NCI-H526 (cell line): Measurements from ENCODE around the gene MEPCE.

Source experiments
- DNase-seq, 2 experiments: peaks; one replicate each; lab custom pipeline; 2025; lab: John Stamatoyannopoulos, UW

The MEPCE gene

DNA sequence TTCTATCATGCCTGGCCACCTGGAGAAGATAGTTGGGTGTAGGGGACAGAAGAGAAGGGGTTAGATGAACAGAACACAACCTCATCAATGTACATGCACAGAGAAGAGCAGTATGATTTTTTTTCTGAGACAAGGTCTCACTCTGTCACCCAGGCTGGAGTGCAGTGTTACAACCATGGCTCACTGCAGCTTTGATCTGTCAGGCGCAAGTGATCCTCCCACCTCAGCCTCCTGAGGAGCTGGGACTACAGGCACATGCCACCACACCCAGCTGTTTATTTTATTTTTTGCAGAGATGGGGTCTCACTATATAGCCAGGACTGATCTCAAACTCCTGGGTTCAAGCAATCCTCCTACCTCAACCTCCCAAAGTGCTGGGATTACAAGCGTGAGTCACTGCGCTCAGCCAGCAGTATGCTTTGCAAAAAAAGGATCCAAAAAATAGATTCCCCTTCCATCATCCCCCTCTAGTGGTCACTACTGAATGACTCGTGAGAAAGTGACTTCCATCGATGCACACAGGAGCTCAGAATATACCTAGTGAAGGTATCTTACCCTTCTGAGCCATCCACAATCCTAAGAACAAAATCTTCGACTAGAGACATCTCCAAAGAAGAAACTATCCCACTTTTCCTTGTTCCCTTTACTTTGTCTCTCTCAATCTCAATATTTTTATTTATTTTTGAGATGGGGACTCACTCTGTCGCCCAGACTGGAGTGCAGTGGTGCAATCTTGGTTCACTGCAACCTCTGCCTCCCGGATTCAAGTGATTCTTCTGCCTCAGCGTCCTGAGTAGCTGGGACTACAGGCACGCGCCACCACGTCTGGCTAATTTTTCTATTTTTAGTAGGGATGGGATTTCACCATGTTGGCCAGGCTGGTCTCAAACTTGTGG lies 22.1 kb upstream of the MEPCE start:
- peak; percentile 39 to 69 for DNase-seq

GRCh38 chr7:100411101-100411500 lies 18.5 kb upstream of the MEPCE start:
- no peak for DNase-seq

GRCh38 chr7:100413346-100413745 lies 16.3 kb upstream of the MEPCE start:
- no peak for DNase-seq

DNA sequence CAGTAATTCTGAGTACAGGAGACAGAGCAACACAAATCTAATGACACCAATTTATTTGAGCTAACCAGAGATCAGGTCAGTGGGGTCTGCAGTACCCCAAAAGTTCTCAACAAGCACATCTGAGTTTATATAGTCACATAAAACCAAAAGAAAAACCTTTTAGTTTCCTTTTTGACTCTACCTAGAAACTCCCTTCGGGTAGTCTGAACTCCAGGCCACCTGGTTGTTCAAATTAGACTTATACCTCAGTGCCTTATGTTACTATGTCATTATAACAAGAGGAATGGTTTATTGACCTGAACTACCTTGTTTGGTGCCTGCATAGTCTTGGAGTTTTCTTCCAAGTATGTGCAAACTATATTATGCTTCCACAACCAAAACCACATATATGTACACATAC lies 15.7 kb upstream of the MEPCE start:
- DNase-seq: no peak

DNA sequence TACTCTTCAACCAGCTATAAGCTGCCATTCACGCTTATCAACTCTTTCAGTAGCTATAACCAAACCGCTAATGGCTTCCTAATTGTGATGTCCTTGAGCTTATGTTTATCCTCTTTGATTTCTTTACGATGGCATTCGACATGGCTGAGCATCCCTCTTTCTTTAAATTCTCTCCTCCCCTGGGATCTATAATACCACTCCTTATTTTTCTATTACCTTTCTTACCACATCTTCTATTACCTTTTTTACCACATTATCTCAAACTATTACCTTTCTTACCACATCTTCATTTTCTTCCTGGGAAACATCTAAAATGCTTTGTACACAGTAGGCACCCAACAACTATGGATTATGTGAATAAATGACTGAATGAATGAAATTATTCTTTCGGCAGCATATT lies 14.2 kb upstream of the MEPCE start:
- no peak for DNase-seq

DNA sequence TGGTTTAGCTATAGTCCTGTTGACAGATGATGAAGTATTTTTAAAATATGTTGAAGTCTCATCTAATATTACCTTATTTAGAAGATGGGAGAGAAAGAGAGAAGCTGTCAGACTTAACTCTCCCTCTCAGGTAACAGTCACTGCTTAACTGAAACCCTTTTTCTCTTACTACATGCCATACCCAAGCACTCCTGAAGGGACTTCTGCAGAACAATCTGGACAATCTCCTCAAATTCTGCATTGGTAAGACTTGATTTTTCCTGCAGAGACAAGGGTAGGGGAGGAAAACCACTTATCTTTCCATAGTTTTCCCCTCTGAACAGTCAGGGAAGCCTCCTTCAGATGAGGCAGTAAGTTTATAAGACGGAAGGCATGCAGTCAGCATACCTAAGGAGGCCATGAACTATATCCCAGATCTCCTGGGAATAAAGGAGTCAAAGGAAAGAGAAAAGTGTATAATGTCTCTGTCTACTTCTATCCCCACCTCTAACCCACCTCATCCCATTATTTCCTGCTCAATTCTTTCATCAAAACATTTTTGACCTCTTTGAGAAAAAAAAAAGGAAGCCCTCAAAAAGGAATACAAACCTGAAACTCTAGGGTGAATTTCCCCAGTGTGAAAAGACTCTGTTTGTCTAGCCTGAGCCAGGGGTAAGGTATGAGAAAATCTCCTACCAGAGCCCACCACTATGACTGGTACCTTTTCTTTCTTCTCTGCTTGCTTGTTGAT lies 10.5 kb upstream of the MEPCE start:
- DNase-seq: no peak

- DNase-seq: no peak
Measured at GRCh38 chr7:100419660-100420226, 9.9 kb upstream of the MEPCE start.

DNA sequence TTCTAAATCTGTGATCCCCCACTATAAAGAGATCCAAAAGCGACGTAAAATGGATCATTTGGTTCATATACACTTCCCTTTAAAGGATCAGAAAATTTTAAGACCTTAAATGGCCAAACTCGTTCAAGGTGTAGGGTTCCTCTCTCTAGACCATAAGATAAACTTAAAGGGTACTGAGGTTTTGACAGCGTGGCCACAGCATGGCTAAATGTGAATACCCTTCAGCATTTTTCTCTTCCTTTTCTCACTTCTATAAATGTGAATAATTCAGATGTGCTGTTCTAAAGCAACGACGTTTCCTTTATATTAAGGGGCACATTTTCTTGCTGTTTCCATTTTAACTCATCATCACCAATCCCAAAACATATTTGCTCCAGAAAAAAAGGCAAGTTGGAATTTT lies 6.3 kb upstream of the MEPCE start:
- no peak for DNase-seq

DNA sequence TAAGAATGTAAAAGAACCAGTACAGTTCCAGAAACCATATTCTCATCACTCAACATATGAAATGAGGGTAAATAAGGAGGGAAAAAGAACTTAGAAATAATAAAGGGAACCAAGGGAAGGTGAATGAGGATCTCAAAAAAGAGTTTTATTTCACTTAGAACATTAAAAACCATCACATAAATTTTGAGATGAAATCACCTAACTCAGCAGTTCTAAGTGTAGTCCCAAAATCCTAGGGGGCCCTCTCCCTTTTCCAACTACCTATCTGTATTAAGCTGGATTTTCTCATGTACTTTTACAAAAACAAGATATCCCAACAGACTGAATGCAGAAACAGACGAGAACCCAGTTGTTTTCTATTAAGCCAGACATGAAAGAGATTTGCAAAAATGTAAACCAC lies 4.3 kb upstream of the MEPCE start:
- no peak for DNase-seq

GRCh38 chr7:100426516-100426915 lies 3.1 kb upstream of the MEPCE start:
- no peak for DNase-seq

- DNase-seq: no peak
Measured at GRCh38 chr7:100427762-100428198, 1.9 kb upstream of the MEPCE start.

- DNase-seq: peak; percentile 95 to 98
Measured at GRCh38 chr7:100428199-100428966, 1.2 kb upstream of the MEPCE start, which contains the start of gene ZCWPW1. ZCWPW1 (minus strand) TSS chr7:100428703; CDS start chr7:100420649, 8,054 bp downstream.

DNA sequence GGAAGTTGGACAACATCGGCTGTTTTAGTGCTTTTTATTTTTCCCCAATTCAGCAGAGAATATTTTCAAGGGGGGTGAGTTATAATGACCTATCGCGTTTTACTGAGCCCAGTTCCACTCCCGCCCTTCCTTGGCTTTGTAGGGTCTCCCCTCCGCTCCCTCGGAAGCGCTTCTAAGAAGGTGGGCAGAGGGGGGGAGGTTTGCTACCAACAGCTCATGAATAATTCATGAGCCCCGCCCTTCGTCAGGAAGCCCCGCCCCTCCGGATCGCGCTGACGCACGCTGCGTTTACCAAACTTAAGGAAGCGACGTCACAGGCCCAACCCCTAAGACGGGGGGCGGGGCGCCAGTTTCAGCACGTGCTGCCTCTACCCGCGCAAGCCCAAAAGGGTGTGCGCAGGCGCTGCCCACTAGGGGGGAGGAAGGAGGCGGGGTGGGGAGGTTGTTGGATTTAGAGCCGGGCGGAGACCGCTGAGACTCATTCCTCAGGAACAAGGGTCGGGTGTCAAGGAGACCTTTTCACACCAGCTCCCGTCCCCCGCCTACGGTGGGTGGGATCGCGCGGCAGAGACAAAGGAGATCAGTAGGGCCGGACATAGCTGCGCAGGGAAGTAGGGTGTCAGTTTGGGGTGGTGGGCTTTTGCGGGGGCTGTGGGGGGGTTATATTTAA lies 529 bp upstream of the MEPCE start:
- peak; percentile 98 to 100 for DNase-seq

- DNase-seq: peak in 1 of 2 experiments; percentile 53
Measured at GRCh38 chr7:100430493-100431285, 1.1 kb downstream of the MEPCE start.

GRCh38 chr7:100431286-100431735 lies 1.7 kb downstream of the MEPCE start:
- no peak for DNase-seq

- no peak for DNase-seq
Measured at GRCh38 chr7:100432053-100432452, 2.4 kb downstream of the MEPCE start.

DNA sequence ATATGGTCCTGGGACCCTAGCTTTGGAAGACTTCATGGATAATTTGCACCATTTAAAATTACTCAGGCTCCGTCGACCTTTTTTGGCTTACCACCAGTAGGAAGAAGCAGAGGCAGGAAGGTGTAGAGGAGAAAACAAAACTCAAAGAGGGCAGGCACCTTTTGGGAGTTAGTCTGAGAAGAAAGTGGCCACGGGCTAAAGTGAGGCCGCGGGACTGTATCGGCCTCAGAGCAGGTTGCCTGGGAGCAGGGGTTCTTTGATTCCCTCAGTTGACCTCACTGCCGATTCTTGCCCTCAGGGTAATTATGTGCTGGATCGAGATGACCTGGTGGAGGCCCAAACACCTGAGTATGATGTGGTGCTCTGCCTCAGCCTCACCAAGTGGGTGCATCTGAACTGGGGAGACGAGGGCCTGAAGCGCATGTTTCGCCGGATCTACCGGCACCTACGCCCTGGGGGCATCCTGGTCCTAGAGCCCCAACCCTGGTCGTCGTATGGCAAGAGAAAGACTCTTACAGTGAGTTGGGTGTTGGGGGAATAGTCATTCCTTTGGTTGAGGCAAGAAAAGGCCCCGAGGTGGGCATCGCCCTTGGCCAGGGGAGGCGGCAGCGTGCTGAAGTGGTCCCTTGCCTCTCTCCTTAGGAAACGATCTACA lies 3.1 kb downstream of the MEPCE start:
- DNase-seq: no peak

DNA sequence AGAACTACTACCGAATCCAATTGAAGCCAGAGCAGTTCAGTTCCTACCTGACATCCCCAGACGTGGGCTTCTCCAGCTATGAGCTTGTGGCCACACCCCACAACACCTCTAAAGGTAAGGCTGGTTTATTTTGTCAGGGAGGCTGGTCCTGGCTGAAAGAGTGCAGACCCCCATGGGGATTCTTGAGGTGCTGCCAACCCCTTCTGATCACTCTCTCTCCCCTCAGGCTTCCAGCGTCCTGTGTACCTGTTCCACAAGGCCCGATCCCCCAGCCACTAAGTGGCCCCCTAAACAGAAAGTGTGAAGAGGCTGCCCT lies 3.6 kb downstream of the MEPCE start:
- no peak for DNase-seq

- no peak for DNase-seq
Measured at GRCh38 chr7:100433592-100434296, 4.1 kb downstream of the MEPCE start.
